ENCODE measurements around the gene LOXL3.

DNA sequence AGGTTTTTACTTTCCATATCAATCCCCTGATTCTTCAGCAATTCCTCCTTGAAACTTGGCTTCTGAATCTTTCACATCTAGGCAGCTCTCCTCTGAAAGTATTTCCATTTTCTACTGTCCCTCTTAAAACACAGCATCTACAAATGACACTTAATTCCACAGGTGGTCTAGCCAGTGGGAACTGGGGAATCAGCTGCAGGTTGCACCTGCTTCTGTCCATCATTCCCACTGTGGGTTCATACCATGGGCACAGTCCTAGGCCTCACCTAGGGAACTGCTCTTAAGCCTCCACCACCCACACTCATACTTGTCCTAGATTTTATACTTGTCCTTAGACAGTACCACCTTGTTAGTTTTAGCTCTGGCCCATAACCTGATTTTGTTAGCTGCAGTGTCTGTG lies 2.2 kb downstream of the LOXL3 start:
- TF ChIP-seq EZH2 (IDR thresholded peaks at IDR 0.05; ENCODE audit: insufficient read depth, low read length), result no peak
- TF ChIP-seq, protein P1, sequence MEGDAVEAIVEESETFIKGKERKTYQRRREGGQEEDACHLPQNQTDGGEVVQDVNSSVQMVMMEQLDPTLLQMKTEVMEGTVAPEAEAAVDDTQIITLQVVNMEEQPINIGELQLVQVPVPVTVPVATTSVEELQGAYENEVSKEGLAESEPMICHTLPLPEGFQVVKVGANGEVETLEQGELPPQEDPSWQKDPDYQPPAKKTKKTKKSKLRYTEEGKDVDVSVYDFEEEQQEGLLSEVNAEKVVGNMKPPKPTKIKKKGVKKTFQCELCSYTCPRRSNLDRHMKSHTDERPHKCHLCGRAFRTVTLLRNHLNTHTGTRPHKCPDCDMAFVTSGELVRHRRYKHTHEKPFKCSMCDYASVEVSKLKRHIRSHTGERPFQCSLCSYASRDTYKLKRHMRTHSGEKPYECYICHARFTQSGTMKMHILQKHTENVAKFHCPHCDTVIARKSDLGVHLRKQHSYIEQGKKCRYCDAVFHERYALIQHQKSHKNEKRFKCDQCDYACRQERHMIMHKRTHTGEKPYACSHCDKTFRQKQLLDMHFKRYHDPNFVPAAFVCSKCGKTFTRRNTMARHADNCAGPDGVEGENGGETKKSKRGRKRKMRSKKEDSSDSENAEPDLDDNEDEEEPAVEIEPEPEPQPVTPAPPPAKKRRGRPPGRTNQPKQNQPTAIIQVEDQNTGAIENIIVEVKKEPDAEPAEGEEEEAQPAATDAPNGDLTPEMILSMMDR (IDR thresholded peaks at IDR 0.05; ENCODE audit: insufficient read depth, low read depth, low read length), result no peak

All from astrocyte (in vitro differentiated cells and primary cell).